Neural progenitor cell (in vitro differentiated cells): Measurements from ENCODE around the gene CHST14.

ENCODE experiments used
- EZH2 ChIP-seq: fragments of 200-600 bp; sonication (generic); IDR thresholded peaks from 2 replicates; pipeline ENCODE4 v1.6.1; 2017; ENCODE audit warnings: antibody characterized with exemption, mild to moderate bottlenecking, moderate library complexity
- EZH2phosphoT487 ChIP-seq: fragments of 200-600 bp; sonication (generic); IDR thresholded peaks from 2 replicates; pipeline ENCODE4 v1.6.1; 2017; ENCODE audit warnings: antibody characterized with exemption
- TF ChIP-seq, protein P1 (sequence below): fragments of 200-600 bp; sonication (generic); IDR thresholded peaks from 2 replicates; pipeline ENCODE4 v1.5.1; 2017; ENCODE audit warnings: antibody characterized with exemption, mild to moderate bottlenecking

DNA sequence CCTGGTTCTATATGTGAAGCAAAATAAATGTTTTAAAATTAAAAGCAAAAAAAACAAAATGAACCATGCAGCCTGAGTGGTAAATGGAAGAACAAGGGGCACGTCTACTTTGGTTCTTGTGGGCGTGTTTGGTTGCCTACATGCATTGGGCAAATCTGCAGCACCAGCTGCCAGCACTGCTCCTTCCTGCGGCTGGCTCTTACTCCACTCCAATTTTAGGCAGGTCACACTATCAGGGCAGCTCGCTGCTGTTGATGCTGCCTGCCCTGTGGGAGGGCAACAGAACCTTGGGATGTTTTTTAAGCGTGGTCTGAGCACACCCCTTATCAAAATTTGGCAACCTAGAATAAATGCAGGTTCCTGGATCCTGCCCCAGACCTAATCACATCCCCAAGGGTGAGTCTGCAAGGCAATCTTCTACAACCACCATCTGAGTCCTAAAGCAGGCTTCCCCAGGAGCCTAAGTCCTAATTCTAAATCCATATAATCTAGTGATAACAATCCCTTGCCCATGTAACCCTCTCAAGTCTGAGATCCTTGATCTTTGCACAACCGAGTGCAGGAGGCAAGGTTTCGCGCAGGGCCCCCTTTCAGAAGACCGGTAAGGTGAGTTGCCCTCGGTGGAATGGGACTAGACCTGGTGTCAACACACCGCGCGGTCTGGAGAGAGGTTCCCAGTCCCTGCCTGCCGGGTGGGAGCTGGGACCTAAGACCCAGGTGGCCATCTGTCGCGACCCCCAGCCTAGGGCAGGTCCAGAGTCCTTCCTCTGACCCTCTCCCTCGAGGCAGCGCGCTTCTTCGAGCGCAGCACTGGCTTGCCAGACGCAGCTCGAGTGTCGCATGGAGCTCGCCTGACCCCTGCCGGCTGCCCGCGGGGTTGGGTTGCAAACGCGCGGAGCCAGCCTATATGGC is 49.3 kb upstream of the CHST14 start:
- TF ChIP-seq, protein P1, sequence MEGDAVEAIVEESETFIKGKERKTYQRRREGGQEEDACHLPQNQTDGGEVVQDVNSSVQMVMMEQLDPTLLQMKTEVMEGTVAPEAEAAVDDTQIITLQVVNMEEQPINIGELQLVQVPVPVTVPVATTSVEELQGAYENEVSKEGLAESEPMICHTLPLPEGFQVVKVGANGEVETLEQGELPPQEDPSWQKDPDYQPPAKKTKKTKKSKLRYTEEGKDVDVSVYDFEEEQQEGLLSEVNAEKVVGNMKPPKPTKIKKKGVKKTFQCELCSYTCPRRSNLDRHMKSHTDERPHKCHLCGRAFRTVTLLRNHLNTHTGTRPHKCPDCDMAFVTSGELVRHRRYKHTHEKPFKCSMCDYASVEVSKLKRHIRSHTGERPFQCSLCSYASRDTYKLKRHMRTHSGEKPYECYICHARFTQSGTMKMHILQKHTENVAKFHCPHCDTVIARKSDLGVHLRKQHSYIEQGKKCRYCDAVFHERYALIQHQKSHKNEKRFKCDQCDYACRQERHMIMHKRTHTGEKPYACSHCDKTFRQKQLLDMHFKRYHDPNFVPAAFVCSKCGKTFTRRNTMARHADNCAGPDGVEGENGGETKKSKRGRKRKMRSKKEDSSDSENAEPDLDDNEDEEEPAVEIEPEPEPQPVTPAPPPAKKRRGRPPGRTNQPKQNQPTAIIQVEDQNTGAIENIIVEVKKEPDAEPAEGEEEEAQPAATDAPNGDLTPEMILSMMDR, result peak; percentile 84
- TF ChIP-seq EZH2phosphoT487, result no peak
- TF ChIP-seq EZH2, result peak; percentile 37
